HG03045 (cell line): ENCODE measurements around the gene DAB2IP.
"Not testable (repeated sequence)": the region's sequence is repeated elsewhere in the genome, so short reads cannot be mapped to it uniquely, and the experiment has no call there.

Experiments used
- ATAC-seq: cut with Tn5 transposase; IDR thresholded peaks from one replicate; pipeline ENCODE4 v1.9.1; 2021; ENCODE audit warnings: mild to moderate bottlenecking, moderate library complexity; ENCODE audit not compliant: unreplicated experiment

Gene DAB2IP

GRCh38 chr9:121651295-121652020 lies at the start of gene DAB2IP:
TSS of gene DAB2IP (plus strand) at chr9:121651634. CDS start at chr9:121651776, 142 bp downstream.
- ATAC-seq: no peak

- no peak for ATAC-seq
These were observed 48.4 kb upstream of the DAB2IP start for GRCh38 chr9:121603028-121603427.

GRCh38 chr9:121604242-121604641 lies 47.2 kb upstream of the DAB2IP start:
- ATAC-seq: no peak

GRCh38 chr9:121604654-121605053 lies 46.8 kb upstream of the DAB2IP start:
- no peak for ATAC-seq

DNA sequence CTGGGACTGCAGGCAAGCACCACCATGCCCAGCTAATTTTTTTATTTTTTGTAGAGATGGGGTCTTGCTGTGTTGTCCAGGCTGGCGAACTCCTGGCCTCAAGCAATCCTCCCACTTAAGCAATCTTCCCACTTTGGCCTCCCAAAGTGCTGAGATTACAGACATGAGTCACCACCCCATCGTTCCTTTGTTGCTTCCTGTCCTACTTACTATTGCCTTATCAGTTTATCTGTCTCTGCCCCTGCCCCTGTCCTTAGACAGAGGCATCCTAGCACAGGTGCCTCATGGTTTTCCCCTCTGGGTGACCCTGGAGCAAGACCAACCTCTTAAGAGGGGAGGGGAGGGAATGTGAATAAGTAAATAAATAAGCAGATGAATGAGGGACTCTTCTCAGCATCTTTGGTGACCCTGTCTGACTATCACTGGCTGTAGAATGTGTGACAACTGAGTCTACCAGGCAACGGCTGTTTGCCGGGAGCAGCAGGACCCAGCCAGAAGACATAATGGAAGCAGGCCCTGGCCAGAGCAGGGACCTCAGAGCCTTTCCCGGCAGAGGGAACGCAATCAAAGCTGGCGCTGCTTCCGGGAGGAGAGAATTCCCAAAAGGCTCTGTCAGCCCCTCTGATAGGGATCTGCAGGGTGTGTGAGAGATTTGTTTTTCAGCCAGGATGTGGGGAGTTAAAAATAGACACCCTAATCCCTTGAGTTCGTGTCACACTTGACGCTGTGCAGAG lies 43.8 kb upstream of the DAB2IP start:
- ATAC-seq: no peak

- ATAC-seq: no peak
These were observed 43.1 kb upstream of the DAB2IP start for GRCh38 chr9:121608168-121608853.

DNA sequence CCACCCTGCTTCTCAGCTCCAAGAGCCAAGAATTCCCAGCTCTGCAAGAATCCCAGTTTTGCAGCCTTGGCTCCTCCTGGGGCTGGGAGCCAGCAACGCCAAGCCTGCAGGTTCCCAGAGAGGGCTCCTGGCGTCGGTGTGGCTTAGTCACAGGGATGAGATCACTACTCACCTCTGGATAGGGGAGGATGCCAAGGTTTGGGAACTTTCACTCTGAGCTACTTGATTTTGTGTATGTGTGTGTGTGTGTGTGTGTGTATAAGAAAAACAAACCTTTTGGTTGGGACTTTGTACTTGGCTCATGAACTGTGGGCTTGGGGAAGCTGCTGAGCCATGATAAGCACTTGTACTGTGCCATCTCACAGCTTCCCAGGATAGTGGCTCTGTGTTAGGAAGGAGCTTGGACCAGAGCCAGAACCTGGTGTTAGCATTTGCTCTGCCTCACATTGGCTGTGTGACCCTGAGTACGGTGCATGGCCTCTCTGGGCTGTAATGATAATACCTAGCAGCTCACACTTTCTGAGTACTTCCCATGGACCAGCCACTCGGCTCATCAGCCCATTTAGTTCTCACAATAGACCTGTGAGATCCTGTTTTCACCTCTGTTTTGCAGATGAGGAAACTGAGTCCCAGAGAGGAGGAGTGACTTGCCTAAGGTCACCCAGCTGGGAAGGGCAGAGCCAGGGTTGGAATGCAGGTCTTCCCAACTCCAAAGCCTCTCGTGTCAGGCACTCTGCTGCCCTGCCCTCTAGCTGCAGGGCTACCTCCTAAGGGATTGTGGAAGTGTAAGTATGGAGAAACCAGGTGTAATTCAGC lies 41.4 kb upstream of the DAB2IP start:
- no peak for ATAC-seq

DNA sequence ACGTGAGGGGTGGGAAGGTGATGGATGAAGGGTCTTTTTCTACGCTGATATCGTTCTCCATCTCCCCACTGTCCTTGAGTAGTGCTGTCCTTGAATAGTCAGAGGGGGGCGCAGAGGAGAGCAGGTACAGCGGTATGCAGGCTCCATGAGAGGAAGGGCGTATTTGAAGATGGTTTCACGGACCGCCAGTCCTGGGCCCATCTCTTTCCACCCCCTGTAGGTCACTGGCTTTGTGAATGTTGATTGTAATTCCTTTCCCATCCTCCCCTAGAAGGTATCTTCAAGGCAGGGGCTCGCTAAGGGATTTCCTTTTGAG lies 40.8 kb upstream of the DAB2IP start:
- ATAC-seq: no peak

GRCh38 chr9:121612511-121612998 lies 38.9 kb upstream of the DAB2IP start:
- ATAC-seq: no peak

DNA sequence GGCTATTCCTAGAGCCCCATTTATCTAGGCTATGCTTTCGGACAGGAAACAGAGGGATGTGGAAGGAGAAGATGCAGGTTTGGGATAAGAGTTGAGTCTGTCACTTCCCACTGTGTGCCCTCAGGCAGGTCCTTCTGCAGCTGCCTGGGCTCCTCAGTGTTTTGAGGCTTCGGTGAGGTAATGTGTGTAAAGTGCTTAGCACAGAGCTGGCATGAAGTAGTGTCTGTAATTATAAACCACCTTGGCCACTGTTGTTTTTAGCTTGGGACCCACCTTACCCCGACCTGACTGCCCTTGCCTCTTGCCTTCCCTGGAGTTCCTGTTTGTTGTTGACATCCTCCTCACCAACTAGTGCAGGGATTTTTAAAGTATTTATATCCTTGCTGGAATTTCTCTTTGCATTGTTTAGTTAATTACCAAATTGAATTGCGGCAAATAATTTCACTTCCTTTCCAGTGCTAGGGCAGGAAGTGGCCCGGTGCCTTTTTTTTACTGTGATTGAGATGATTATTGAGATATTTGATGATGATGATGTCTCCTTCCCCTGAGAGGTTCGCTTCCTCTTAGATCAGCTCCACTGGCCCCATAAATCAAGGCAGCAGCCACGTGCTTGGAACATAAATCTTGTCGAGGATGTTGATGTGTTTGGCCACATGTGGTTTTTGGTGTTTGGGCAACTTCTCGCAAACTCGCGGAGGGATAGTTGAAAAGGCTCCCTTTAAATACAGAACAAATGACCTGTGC lies 38.3 kb upstream of the DAB2IP start:
- no peak for ATAC-seq

GRCh38 chr9:121616123-121616755 lies 35.2 kb upstream of the DAB2IP start:
- ATAC-seq: no peak

DNA sequence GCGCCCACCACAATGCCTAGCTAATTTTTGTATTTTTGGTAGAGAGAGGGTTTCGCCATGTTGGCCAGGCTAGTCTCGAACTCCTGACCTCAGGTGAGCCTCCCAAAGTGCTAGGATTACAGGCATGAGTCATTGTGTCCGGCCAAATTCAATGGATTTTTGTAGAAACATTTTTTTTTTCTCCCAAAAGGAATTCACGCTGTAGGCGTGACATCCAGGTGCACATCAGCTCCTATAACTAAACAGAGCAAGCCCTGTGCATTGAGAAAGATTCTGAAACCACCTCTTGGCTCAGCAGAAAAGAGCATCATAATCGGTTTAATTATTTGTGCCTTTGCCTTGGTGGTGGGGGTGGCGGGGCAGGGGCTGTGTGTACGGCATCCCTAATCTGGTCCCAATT lies 32.9 kb upstream of the DAB2IP start:
- ATAC-seq: no peak

DNA sequence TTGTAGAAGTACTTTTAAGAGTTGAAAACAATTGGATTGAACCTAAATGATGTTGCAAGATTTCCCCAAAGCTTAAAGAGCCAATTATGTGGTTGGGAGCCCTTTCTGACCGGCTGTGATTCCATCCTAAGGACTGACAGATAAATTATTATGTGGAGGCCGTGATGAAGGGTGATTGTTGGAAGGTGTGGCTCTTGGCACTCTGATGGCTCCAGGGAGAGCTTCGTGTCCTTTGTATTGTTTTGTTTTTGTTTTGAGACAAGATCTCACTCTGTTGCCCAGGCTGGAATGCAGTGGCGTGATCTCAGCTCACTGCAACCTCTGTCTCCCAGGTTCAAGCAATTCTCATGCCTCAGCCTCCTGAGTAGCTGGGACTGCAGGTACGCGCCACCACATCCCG lies 32.5 kb upstream of the DAB2IP start:
- not testable (repeated sequence) for ATAC-seq

- ATAC-seq: no peak
These were observed 31.7 kb upstream of the DAB2IP start for GRCh38 chr9:121619545-121620324.

DNA sequence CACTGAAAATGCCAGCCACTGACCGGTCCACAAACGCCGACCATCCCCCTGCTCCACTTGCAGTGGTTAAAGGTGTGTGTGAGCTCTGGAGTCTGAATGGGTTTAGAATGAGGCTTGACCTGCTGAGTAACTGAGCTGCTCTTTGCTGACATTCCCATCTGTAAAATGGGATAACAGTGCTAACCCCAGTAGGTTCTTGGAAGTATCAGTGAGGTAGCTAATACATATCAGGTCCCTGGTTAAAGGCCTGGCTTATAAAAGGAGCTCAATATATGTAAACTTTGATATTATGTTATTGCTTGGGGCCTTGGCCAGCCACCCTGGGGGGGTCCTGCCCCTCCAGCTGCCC lies 31.1 kb upstream of the DAB2IP start:
- no peak for ATAC-seq

DNA sequence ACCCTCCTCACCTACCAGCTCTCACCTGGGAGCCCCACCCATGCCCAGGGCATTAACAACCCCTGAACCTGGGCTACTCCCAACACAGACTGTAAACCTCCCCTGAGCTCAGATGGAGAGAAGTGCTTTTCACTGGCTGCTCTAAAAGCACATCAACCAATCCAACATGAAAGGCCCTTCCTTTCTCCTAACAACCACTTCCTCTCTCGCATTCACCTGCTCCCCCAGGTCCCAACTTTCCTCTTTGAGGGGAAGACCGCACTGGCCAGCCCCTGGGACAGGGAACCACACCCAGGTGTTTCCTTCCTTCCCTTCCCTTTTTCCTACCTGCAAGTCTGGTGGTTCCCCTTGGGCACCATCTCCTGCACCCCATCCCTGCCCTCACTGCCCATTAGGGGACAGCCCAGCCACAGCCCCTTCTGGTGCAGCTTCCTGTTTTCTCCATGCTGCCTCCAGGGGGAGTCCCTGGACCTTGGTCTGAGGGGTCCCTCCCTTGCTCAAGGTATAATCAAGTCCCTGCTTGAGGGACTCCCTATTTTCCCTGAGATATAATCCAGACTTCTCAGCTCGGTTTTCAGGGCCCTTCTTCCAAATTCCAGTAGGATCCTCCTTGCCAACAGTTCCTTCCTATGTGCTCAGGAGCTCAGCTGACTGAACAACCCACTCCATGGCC lies 30.5 kb upstream of the DAB2IP start:
- no peak for ATAC-seq

- ATAC-seq: no peak
These were observed 28.8 kb upstream of the DAB2IP start for GRCh38 chr9:121622387-121623203.

GRCh38 chr9:121623430-121623829 lies 28.0 kb upstream of the DAB2IP start:
- not testable (repeated sequence) for ATAC-seq
